ENCODE data around the gene CDH26.

The CDH26 gene

GRCh38 chr20:59958123-59958522 lies at the start of gene CDH26:
Gene CDH26, plus strand, starts transcription at chr20:59958423. Its CDS starts 304 bp downstream, at chr20:59958727.
- DNase-seq: no peak

GRCh38 chr20:59908855-59909254 lies 49.4 kb upstream of the CDH26 start:
- no peak for DNase-seq

- DNase-seq: no peak
These were observed 47.2 kb upstream of the CDH26 start for GRCh38 chr20:59911041-59911440.

- no peak for DNase-seq
These were observed 45.6 kb upstream of the CDH26 start for GRCh38 chr20:59912609-59913008.

- no peak for DNase-seq
These were observed 37.3 kb upstream of the CDH26 start for GRCh38 chr20:59920944-59921343.

GRCh38 chr20:59923514-59923913 lies 34.7 kb upstream of the CDH26 start:
- no peak for DNase-seq

- DNase-seq: no peak
These were observed 32.9 kb upstream of the CDH26 start for GRCh38 chr20:59925359-59925758.

- DNase-seq: no peak
These were observed 32.3 kb upstream of the CDH26 start for GRCh38 chr20:59925899-59926298.

GRCh38 chr20:59931511-59932312 lies 26.5 kb upstream of the CDH26 start:
- no peak for DNase-seq

- DNase-seq: no peak
These were observed 25.5 kb upstream of the CDH26 start for GRCh38 chr20:59932616-59933295.

GRCh38 chr20:59933296-59933848 lies 24.9 kb upstream of the CDH26 start, which contains the start of gene SYCP2:
Gene SYCP2, minus strand, starts transcription at chr20:59933637. Its CDS starts 11,224 bp downstream, at chr20:59922413.
- no peak for DNase-seq

- DNase-seq: no peak
These were observed 24.2 kb upstream of the CDH26 start for GRCh38 chr20:59933849-59934585.

- no peak for DNase-seq
These were observed 22.6 kb upstream of the CDH26 start for GRCh38 chr20:59935457-59936185.

- DNase-seq: no peak
These were observed 21.8 kb upstream of the CDH26 start for GRCh38 chr20:59936409-59936808.

GRCh38 chr20:59937150-59937549 lies 21.1 kb upstream of the CDH26 start:
- DNase-seq: no peak

- no peak for DNase-seq
These were observed 20.0 kb upstream of the CDH26 start for GRCh38 chr20:59938221-59938620.

GRCh38 chr20:59938696-59939051 lies 19.5 kb upstream of the CDH26 start:
- DNase-seq: peak; percentile 5

- DNase-seq: no peak
These were observed 19.0 kb upstream of the CDH26 start for GRCh38 chr20:59939052-59939878.

- DNase-seq: no peak
These were observed 18.4 kb upstream of the CDH26 start for GRCh38 chr20:59939879-59940128.

- DNase-seq: peak; percentile 78
These were observed 17.9 kb upstream of the CDH26 start, which contains the start of the genes FAM217B and PPP1R3D for GRCh38 chr20:59940129-59940955. Gene FAM217B, plus strand, starts transcription at chr20:59940389. Its CDS starts 3,555 bp downstream, at chr20:59943944. Gene PPP1R3D, minus strand, starts transcription at chr20:59940305. Its CDS starts 374 bp downstream, at chr20:59939931.

GRCh38 chr20:59940956-59941294 lies 17.3 kb upstream of the CDH26 start:
- DNase-seq: no peak
